ENCODE measurements around the gene ZNF326.

The ZNF326 gene

GRCh38 chr1:89950703-89951102 lies 44.2 kb upstream of the ZNF326 start:
- Mint-ChIP-seq H3K27me3 (ENCODE audit: low read depth, poor library complexity) (no peaks in the 10 kb centered on the region), H3K36me3 (ENCODE audit: low read depth) (no peaks in the 10 kb centered on the region), H3K9me3 (no peaks in the 10 kb centered on the region), H3K27ac (no peak overlapping the region), H3K4me3 (no peak overlapping the region), H3K4me1 (peaks cover 58% of the 10 kb centered on the region)
- no peak for TF ChIP-seq CTCF (IDR thresholded peaks at IDR 0.05)
- no peak for DNase-seq

- Mint-ChIP-seq H3K4me1 (peaks cover 55% of the 10 kb centered on the region), H3K36me3 (ENCODE audit: low read depth) (no peaks in the 10 kb centered on the region), H3K9me3 (no peaks in the 10 kb centered on the region), H3K27ac (no peak overlapping the region), H3K27me3 (ENCODE audit: low read depth, poor library complexity) (no peaks in the 10 kb centered on the region), H3K4me3 (no peak overlapping the region)
- TF ChIP-seq CTCF (IDR thresholded peaks at IDR 0.05) = no peak
- DNase-seq = no peak
These were observed 42.9 kb upstream of the ZNF326 start for GRCh38 chr1:89951766-89952604.

DNA sequence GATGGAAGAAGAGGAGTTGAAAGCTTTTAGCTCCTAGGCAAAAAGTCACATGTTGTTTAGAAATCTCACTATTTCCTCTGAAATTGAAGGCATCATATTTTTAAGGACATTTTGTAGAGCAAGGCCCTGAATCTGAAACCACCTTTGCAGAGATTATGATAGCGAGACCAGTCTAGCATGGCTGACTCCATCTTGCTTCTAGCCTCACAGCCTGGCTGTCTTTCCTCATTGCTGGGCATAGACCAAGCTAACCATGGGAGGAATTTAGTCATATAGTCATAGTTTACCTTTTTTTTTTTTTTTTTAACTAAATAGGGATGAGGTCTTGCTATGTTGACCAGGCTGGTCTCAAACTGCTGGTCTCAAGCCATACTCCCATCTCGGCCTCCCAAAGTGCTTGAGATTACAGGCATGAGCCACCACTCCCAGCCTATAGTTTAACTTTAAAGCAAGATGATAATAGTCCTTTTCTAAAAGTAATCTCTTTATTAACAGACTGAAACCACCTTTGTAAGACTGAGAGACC lies 42.2 kb upstream of the ZNF326 start:
- peaks cover 61% of the 10 kb centered on the region for H3K4me1 Mint-ChIP-seq
- H3K27me3 Mint-ChIP-seq (ENCODE audit: low read depth, poor library complexity) = no peaks in the 10 kb centered on the region
- H3K9me3 Mint-ChIP-seq = no peaks in the 10 kb centered on the region
- DNase-seq = no peak
- H3K4me3 Mint-ChIP-seq = no peak overlapping the region
- H3K27ac Mint-ChIP-seq = no peak overlapping the region
- TF ChIP-seq CTCF (IDR thresholded peaks at IDR 0.05) = no peak
- H3K36me3 Mint-ChIP-seq (ENCODE audit: low read depth) = no peaks in the 10 kb centered on the region

DNA sequence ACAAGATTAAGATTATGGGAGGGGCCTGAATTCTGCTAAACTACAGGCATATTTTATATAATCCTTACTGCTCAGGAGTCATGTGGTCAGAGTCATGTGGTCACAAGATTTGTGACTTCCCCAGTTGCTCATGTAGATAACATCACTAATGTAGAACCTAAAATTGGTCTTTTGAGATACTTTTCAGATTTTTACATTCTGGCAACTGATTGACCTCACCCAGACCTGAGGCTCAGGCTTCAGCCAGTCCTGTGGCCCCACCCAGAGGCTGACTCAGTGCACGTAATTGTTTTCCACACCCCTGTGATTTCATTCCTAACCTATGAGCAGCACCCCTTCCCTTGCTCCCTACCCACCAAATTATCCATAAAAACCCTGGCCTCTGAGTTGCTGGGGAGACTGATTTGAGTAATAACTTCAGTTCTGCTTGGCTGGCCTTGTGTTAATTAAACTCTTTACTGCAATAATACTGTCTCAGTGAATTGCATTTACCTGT lies 41.7 kb upstream of the ZNF326 start:
- DNase-seq = peak; percentile 9
- Mint-ChIP-seq H3K27ac (no peak overlapping the region), H3K4me3 (no peak overlapping the region), H3K36me3 (ENCODE audit: low read depth) (no peaks in the 10 kb centered on the region), H3K9me3 (peaks cover 3% of the 10 kb centered on the region), H3K27me3 (ENCODE audit: low read depth, poor library complexity) (no peaks in the 10 kb centered on the region), H3K4me1 (peaks cover 60% of the 10 kb centered on the region)
- no peak for TF ChIP-seq CTCF (IDR thresholded peaks at IDR 0.05)

GRCh38 chr1:89953929-89954328 lies 41.0 kb upstream of the ZNF326 start:
- Mint-ChIP-seq H3K4me3 (no peak overlapping the region), H3K9me3 (peaks cover 6% of the 10 kb centered on the region), H3K36me3 (ENCODE audit: low read depth) (no peaks in the 10 kb centered on the region), H3K27ac (peak overlapping the region; percentile 50), H3K27me3 (ENCODE audit: low read depth, poor library complexity) (no peaks in the 10 kb centered on the region), H3K4me1 (peaks cover 57% of the 10 kb centered on the region)
- DNase-seq = no peak
- TF ChIP-seq CTCF (IDR thresholded peaks at IDR 0.05) = no peak

Data from nephron progenitor cell (in vitro differentiated cells).